ENCODE results near the gene PACSIN1.

The PACSIN1 gene

DNA sequence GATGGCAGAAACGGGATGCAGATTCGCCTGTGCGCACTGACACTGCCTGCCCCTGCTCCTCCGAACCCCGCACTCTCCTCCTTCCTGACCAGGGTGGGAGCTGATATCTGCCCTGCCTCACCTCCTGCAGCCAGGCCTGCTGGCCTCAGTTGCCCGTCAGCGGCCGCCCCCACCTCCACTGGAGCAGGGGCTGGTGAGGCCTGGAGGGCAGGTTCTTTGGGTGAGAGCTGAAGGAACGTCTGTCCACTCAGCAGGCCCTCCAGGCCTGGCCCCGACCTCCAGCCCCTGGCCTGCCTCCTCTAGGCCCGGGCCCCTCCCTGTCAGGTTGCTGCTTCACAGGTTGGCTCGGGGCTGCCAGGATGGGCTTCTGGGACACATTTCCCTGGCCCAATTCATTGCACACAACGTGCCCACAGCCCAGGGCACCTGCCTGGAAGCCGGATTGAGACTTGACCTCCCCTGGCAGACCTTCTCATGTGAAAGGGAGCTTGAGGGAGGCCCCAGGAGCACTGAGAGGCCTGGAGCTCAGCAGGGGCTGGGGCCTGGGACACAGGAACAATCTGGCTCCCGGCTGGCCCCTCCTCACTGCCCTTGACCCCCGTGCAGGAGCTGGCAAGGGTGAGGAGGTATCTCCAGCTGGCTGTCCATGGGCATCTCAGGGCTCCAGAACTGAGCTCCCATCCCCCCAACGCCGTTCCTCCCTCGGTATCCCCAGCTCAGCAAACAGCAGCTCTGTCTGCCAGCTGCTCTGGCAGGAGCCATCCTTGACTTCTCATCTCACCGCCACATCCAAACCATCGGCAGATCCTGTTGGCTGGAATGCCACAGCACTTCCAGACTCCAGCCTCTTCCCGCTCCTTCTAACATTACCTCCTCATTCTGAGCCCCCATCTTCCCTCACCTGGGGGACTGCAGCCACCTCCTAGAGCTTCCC lies 50.8 kb downstream of the PACSIN1 start:
- DNase-seq, result no peak

GRCh38 chr6:34517461-34517881 lies 51.6 kb downstream of the PACSIN1 start:
- no peak for DNase-seq

DNA sequence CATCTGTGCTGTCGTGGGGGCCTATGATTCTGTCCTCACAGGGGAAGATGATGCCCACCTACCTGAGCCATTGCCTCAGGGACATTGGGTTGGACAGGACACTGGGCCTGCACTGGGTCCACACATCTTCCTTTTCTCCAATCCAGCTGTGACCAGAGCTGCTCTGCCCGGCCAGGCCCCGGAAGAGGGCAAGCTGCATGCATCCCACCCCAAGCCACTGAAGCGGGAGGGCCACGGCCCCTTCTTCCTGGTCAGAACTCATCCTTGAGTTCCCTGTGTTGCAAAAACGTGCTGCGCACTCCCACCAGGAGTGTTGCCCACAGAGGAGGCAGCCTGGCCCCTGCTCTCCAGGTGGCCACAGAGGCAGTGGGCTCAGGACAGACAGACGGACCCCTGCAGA lies 52.1 kb downstream of the PACSIN1 start:
- DNase-seq, result no peak

- no peak for DNase-seq
Observed at GRCh38 chr6:34518669-34519365, 52.9 kb downstream of the PACSIN1 start.

GRCh38 chr6:34519971-34520644 lies 54.2 kb downstream of the PACSIN1 start:
- no peak for DNase-seq

DNA sequence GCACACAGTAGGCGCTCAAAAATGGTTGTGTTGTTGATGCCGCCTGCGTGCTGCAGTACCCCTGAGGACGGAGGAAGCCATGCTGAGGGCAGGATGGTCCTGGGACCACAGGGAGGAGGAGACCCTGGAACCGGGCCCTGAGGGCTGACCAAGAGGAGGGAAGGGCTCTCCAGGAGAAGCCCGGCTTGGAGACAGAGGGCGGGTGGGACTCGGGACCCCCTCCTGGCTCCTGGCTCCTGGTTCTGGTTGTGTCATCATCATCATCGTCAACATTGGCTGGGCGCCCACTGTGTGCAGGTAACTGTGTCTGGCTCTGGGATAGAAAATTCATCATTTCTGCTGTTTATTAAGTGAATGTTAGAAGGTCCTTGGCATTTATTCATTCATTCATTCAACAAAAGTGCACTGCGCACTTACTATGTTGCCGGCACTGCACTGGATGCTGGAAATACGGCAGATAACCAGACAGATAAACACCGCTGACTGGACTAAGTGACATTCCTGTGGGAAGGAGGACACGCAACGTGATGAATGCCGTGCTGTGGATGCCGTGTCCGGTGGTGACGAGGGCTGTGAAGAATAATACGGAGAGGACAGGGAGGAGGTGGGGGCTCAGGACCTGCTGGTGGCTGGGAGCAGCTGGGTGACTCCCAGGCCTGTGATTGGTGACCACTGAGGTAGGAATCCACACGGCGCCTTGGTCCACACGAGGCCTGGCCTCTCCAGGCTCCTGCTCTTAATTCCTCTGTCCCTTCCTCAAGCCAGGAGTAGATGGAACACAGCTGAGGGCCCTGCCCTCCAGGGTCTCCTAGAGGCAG lies 55.0 kb downstream of the PACSIN1 start:
- no peak for DNase-seq

GRCh38 chr6:34521463-34522285 lies 55.8 kb downstream of the PACSIN1 start:
- DNase-seq, result no peak

GRCh38 chr6:34522761-34523160 lies 56.9 kb downstream of the PACSIN1 start:
- peak; percentile 7 for DNase-seq

- DNase-seq, result peak; percentile 9
Observed at GRCh38 chr6:34523441-34524206, 57.7 kb downstream of the PACSIN1 start.

GRCh38 chr6:34524499-34524898 lies 58.6 kb downstream of the PACSIN1 start:
- DNase-seq, result peak; percentile 7

- peak; percentile 7 for DNase-seq
Observed at GRCh38 chr6:34524971-34525370, 59.1 kb downstream of the PACSIN1 start.

DNA sequence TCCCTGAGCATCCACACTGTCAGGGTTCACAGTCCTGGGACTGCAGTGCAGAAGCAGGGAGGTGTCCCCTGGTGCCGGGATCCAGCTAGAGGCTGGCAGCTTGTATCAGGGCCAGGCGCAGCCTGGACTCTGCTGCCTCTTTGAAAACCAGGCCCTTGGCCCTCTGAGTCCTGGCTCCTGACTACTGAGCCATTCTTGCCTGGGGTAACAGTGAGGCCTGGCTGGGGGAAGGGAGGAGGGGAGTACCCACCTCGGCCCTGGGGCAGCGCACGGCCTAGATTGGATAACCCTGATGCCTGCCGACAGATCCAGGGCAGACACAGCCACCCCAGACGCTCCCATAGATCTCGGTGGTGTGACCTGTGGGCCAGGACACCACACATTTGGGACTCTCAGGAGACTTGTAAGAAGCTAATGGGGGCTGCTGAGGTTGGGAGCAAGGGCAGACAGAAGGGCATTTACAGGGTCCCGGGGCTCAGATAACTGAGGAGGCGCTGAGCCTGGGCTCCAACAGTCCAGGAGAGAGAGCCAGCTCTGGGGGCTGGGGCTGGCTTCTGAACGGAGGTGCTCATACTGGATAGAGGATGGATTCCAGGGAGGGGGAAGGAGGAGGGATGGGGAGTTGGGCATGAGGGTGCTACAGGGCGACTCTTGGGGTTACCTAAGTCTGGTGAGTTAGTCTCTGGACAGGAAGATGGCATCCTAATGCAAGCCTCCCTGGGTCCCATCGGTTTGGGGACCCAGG lies 59.7 kb downstream of the PACSIN1 start:
- DNase-seq, result peak; percentile 7

DNA sequence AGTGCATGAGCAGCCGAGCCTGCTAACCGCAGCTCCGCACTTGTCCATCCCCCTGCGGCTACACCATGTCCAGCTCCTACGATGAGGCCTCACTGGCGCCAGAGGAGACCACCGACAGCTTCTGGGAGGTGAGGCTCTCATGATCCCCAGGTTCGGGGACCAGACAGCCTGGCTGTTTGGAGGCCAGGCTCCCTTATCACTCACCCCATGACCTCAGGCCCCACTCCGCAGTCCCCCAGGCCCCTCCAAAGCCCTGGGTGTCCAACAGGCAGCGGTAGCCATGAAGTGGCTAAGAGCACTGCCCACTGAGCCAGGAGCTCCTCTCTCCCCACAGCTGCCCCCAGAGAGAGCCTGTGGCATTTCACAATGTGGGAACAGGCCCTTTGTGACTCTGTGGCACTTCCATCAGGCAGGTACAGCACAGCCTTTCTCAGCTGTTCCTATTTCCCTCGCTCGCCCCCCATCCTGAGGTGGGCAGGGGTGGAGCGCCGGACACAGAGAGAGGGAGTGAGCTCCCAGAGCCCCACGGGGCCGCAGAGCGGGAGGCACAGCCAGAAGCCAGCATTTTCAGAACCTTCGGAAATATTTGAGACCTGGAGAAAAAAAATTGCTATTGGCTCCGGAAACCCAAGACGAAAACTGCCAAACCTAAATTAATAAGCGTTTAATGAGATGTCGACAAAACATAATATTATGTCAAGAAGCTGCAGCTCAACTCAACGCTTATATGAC lies 60.5 kb downstream of the PACSIN1 start:
- peak; percentile 34 for DNase-seq

- DNase-seq, result peak; percentile 94
Observed at GRCh38 chr6:34526992-34527728, 61.3 kb downstream of the PACSIN1 start.

GRCh38 chr6:34527751-34528670 lies 62.1 kb downstream of the PACSIN1 start:
- DNase-seq, result no peak

GRCh38 chr6:34528996-34529664 lies 63.3 kb downstream of the PACSIN1 start:
- DNase-seq, result no peak

Data from right hindlimb (tissue), 1 donor.